T-cell (primary cell): ENCODE data around the gene ARFGEF2. TPM values are rescaled to one million over a fixed set of nuclear protein-coding genes. Genes with fewer than 3 reads are reported as not detected.

Source experiments
- ATAC-seq, 4 experiments: fragments of 200-7000 bp in 3 of 4; fragments of 150-1000 bp in 1 of 4; cut with Tn5 transposase; replicated peaks in 1 of 4; 1 replicate in 3 of 4; 2 replicates in 1 of 4; pipeline ENCODE4 v1.10.0; 2021; ENCODE audit warnings: moderate library complexity in 3 of 4, mild to moderate bottlenecking in 2 of 4, moderate number of reproducible peaks in 1 of 4
- CTCF ChIA-PET, 2 donors: fragments of 300-600 bp; sonication (Branson Sonifier 250); formaldehyde crosslinking; loops; one replicate each; lab custom pipeline; 2022; ENCODE audit warnings: antibody characterized with exemption in 2 of 2; lab: Charles Lee
- POLR2A ChIA-PET, 2 donors: fragments of 300-600 bp; sonication (Branson Sonifier 250); formaldehyde crosslinking; loops; one replicate each; lab custom pipeline; 2022; ENCODE audit warnings: antibody characterized with exemption in 2 of 2; lab: Charles Lee
- DNase-seq, 35 experiments: peaks; one replicate each; pipeline versions ENCODE4 v3.0.0 to v3.0.0-alpha.2; 2013 to 2023
- H3K27ac ChIP-seq: one replicate; pipeline ENCODE4 v1.5.1; 2013; ENCODE audit warnings: low read length
- H3K27me3 ChIP-seq, 2 experiments: replicated peaks in 1 of 2; 1 replicate in 1 of 2; 2 replicates in 1 of 2; pipeline versions ENCODE4 v1.6.1 to v1.7.0; 2013; ENCODE audit warnings: low read length in 1 of 2, mixed read lengths in 1 of 2; ENCODE audit not compliant: control insufficient read depth in 2 of 2, insufficient read depth in 2 of 2; ENCODE audit errors: extremely low read depth in 1 of 2
- H3K36me3 ChIP-seq, 2 donors: 1 replicate in 1 of 2; 2 replicates in 1 of 2; pipeline versions ENCODE4 v1.6.1 to v1.7.0; 2013; ENCODE audit warnings: low read length in 1 of 2; ENCODE audit not compliant: control insufficient read depth in 2 of 2, insufficient read depth in 1 of 2; ENCODE audit errors: extremely low read depth in 1 of 2
- H3K4me1 ChIP-seq, 2 experiments: 1 replicate in 1 of 2; 2 replicates in 1 of 2; pipeline versions ENCODE4 v1.6.1 to v1.7.0; 2013; ENCODE audit warnings: low read length in 2 of 2, mixed read lengths in 1 of 2; ENCODE audit not compliant: insufficient read depth in 2 of 2, control insufficient read depth in 1 of 2; ENCODE audit errors: extremely low read depth in 1 of 2
- H3K4me3 ChIP-seq, 2 donors: 1 replicate in 1 of 2; 2 replicates in 1 of 2; pipeline versions ENCODE4 v1.5.1 to v1.7.0; 2013; ENCODE audit warnings: mild to moderate bottlenecking in 2 of 2, low read length in 1 of 2, moderate library complexity in 1 of 2; ENCODE audit not compliant: control insufficient read depth in 1 of 2; ENCODE audit errors: extremely low read depth in 1 of 2
- H3K9me3 ChIP-seq: 2 replicates; pipeline ENCODE4 v1.7.0; 2013
- H3K27ac Mint-ChIP-seq, 2 donors: one replicate each; pipeline ENCODE4 v1.8.0; 2020 to 2021; ENCODE audit warnings: mild to moderate bottlenecking in 2 of 2, mixed read lengths in 2 of 2
- H3K27me3 Mint-ChIP-seq, 2 donors: one replicate each; pipeline ENCODE4 v1.8.0; 2021 to 2022; ENCODE audit warnings: mixed read lengths in 2 of 2
- H3K36me3 Mint-ChIP-seq: one replicate; pipeline ENCODE4 v1.8.0; 2021; ENCODE audit warnings: mixed read lengths
- H3K4me1 Mint-ChIP-seq, 3 donors: one replicate each; pipeline ENCODE4 v1.8.0; 2020 to 2022; ENCODE audit warnings: mixed read lengths in 3 of 3, mild to moderate bottlenecking in 1 of 3
- H3K4me3 Mint-ChIP-seq, 3 donors: one replicate each; pipeline ENCODE4 v1.8.0; 2020 to 2022; ENCODE audit warnings: mild to moderate bottlenecking in 3 of 3, mixed read lengths in 3 of 3, moderate library complexity in 3 of 3
- H3K9me3 Mint-ChIP-seq, 3 donors: one replicate each; pipeline ENCODE4 v1.8.0; 2020 to 2022; ENCODE audit warnings: mixed read lengths in 3 of 3
- WGBS: methylation state at CpG from one replicate; pipeline ENCODE4 v1.1.5; 2013; ENCODE audit warnings: missing lambda C conversion rate; ENCODE audit not compliant: insufficient coverage; 5-methylcytosine and 5-hydroxymethylcytosine counted together
- total RNA-seq, 35 experiments: library from RNA in 6 of 35; stranded (reverse) in 6 of 35; fragments of 120-200 nt in 1 of 35; gene quantifications; one replicate each; pipeline versions ENCODE4 v1.2.1 to v1.2.4 and lab custom pipeline; 2013 to 2026

Gene ARFGEF2
- total RNA-seq, 5 donors from 2014 or later (not counting 1 experiment from before 2014, with no cell fraction given), result 23.4 to 30.3 (median 26.0) TPM

DNA sequence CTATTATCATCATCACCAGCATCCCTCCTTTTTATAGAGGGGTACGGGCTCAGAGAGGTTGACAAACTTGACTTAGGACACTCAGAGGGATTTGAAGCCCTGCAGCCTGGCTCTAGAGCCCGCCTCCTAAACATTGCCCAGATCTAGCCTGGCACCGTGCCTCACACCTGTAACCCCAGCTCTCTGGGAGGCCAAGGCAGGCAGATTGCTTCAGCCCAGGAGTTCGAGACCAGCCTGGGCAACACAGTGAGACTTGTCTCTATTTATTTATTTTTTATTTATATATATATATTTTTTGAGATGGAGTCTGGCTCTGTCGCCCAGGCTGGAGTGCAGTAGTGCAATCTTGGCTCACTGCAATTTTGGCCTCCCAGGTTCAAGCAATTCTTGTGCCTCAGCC is 118.3 kb downstream of the ARFGEF2 start:
- H3K27ac ChIP-seq, result no peak overlapping the region
- no peak for ATAC-seq
- no peaks in the 10 kb centered on the region for H3K27me3 Mint-ChIP-seq
- H3K4me1 ChIP-seq, result peaks cover 16 to 22% of the 10 kb centered on the region in 2 experiments
- DNase-seq, result no peak
- H3K4me1 Mint-ChIP-seq, result peaks cover 11 to 20% (median 18%) of the 10 kb centered on the region in 3 donors
- 100% methylated on average over 1 of the region's 5 CpGs for WGBS
- ChIA-PET POLR2A (no interaction called here), CTCF (no interaction called here)
- H3K4me3 Mint-ChIP-seq, result no peak overlapping the region
- H3K36me3 ChIP-seq, result peaks cover 0 to 4% of the 10 kb centered on the region in 2 donors
- no peak overlapping the region for H3K27ac Mint-ChIP-seq
- no peaks in the 10 kb centered on the region for H3K9me3 Mint-ChIP-seq
- H3K9me3 ChIP-seq, result no peaks in the 10 kb centered on the region
- no peaks in the 10 kb centered on the region for H3K27me3 ChIP-seq
- H3K36me3 Mint-ChIP-seq, result peaks cover 3% of the 10 kb centered on the region
- H3K4me3 ChIP-seq, result no peak overlapping the region

DNA sequence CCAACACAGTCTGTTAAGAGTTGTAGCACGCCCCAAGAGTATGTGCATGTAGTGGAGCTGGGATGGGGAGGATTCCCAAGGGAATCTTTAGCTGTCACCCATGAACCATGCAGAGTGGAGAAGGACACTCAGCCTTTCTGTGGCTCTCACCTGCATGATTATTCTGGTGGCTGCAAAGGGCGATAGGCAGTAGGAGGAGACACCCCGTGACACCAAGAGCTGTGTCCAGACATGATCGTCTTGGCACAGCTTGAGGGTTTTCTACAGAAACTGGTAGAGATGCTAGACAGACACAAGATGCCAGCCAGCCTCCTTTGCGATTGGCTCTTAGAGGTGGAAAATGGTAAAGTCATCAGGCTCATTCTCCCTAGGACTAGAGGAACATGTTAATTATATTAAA is 121.5 kb downstream of the ARFGEF2 start:
- no peak overlapping the region for H3K4me3 ChIP-seq
- H3K27me3 ChIP-seq, result no peaks in the 10 kb centered on the region
- no peaks in the 10 kb centered on the region for H3K27me3 Mint-ChIP-seq
- no peak overlapping the region for H3K27ac ChIP-seq
- ChIA-PET CTCF (no interaction called here), POLR2A (no interaction called here)
- no peaks in the 10 kb centered on the region for H3K9me3 Mint-ChIP-seq
- H3K4me1 ChIP-seq, result peaks cover 15 to 37% of the 10 kb centered on the region in 2 experiments
- no peaks in the 10 kb centered on the region for H3K9me3 ChIP-seq
- no peaks in the 10 kb centered on the region for H3K36me3 ChIP-seq
- 97% methylated on average over 4 of the region's 5 CpGs for WGBS
- DNase-seq (no peak), ATAC-seq (no peak)
- H3K36me3 Mint-ChIP-seq, result no peaks in the 10 kb centered on the region
- H3K4me1 Mint-ChIP-seq, result peaks cover 27 to 32% (median 32%) of the 10 kb centered on the region in 3 donors
- no peak overlapping the region for H3K4me3 Mint-ChIP-seq
- H3K27ac Mint-ChIP-seq, result no peak overlapping the region

DNA sequence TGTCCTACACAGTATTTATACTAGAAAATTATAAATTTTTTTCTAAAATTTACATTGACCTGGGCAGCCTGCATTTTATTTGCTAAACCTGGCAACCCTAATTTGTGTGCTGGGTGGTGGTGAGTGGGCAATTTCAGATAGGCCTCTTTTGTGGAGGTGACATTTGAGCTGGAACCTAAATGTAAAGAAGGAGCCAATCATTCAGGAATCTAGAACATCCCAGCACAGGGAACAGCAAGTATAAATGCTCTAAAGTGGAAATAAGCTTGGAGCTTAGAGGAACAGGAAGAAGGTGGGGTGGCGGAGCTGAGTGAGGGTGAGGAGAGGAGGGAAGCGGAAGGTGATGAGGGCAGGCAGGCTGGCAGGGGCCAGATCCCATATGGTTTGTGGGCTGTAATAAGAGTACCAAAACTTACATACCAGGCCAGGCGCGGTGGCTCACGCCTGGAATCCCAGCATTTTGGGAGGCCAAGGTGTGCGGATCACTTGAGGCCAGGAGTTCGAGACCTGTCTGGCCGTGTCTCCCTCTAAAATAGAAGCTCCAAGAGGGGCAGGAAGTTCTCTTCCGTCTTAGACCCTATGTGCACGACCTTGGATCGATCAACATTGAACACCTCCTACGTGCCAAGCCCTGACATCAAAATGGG is 124.1 kb downstream of the ARFGEF2 start:
- Mint-ChIP-seq H3K27me3 (no peaks in the 10 kb centered on the region), H3K9me3 (no peaks in the 10 kb centered on the region), H3K36me3 (peaks cover 3% of the 10 kb centered on the region), H3K4me1 (peaks cover 36 to 43% (median 37%) of the 10 kb centered on the region in 3 donors), H3K4me3 (peak overlapping the region; percentile 94 to 97 (median 97)), H3K27ac (peak overlapping the region; percentile 96 to 99)
- peak in 2 of 4 experiments; percentile 0 to 2 for ATAC-seq
- CTCF ChIA-PET, result interaction anchor here in 1 of 2 donors (0.6 kb wide), 1 partner anchor 53 kb away, joined by 3 read pairs; no protein-coding TSS in a partner anchor
- Histone ChIP-seq H3K36me3 (no peaks in the 10 kb centered on the region), H3K4me1 (peaks cover 16 to 24% of the 10 kb centered on the region in 2 experiments), H3K27ac (peak overlapping the region; percentile 97), H3K9me3 (no peaks in the 10 kb centered on the region), H3K4me3 (peak overlapping the region; percentile 85 to 100), H3K27me3 (no peaks in the 10 kb centered on the region)
- DNase-seq, result peak in 11 of 35 experiments; percentile 1 to 45 (median 7)
- POLR2A ChIA-PET, result interaction anchor here (0.6 to 1.1 kb wide), 2 partner anchors 8 to 13 kb away, joined by 3 to 4 read pairs; no protein-coding TSS in a partner anchor
- 5% methylated on average over 11 of the region's 12 CpGs for WGBS

DNA sequence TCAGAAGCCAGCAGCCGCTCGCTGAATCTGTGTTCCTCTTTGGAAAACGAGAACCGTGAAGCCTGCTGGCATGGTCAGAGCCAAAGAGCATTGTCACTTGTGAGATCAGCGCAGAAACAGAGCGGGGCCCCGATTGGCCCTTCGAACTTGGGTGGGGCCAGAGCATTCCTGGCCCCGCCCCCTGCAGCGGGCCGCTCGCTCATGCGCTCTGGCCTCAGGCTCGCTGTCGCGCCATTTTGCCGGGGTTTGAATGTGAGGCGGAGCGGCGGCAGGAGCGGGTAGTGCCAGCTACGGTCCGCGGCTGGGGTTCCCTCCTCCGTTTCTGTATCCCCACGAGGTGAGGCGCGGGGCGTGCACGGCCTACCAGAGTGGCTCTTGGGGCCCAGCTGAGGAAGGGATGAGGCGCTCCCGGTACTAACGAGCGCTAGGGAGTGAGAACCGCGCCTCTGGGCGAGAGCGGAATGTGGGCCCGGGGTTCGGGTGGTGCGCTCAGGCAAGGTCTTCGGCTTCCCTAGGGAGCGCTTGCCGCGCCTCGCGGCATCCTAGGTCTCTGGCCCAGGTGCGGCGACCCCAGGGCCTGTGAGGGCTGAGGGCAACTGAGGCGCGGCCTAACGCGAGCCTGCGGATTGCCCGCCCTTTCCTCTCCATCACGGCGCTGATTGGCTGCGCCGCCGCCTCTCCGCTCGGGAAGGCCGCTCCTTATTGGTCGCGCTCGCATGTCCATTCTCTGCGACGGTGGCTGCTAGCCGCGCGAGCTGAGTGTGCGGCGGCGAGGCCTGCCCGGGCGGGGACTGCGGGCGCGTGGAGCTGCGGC is 124.8 kb downstream of the ARFGEF2 start, which contains the start of gene CSE1L:
TSS of gene CSE1L (plus strand) at position 226 of the 814 bp plus-strand sequence. CDS start 12,152 bp downstream, outside the sequence.
- H3K9me3 Mint-ChIP-seq, result no peaks in the 10 kb centered on the region
- H3K36me3 Mint-ChIP-seq, result peaks cover 3% of the 10 kb centered on the region
- H3K4me3 ChIP-seq, result peak within 1 kb of the TSS; percentile 85 to 100
- ATAC-seq (peak; percentile 90 to 92 (median 92)), DNase-seq (peak; percentile 85 to 96 (median 92))
- peak within 1 kb of the TSS; percentile 97 for H3K27ac ChIP-seq
- ChIA-PET POLR2A (interaction anchor here (0.5 to 1.1 kb wide), 4 partner anchors 9 to 781 kb away, joined by 3 to 12 read pairs (median 4); no protein-coding TSS in a partner anchor), CTCF (interaction anchor here in 1 of 2 donors (0.6 to 0.7 kb wide), 2 partner anchors 19 to 53 kb away, joined by 3 read pairs; no protein-coding TSS in a partner anchor)
- no peaks in the 10 kb centered on the region for H3K36me3 ChIP-seq
- peaks cover 16 to 29% of the 10 kb centered on the region in 2 experiments for H3K4me1 ChIP-seq
- H3K4me1 Mint-ChIP-seq, result peaks cover 42 to 49% (median 43%) of the 10 kb centered on the region in 3 donors
- H3K27me3 Mint-ChIP-seq, result no peaks in the 10 kb centered on the region
- no peaks in the 10 kb centered on the region for H3K27me3 ChIP-seq
- 0% methylated on average over 75 of the region's 80 CpGs for WGBS
- H3K4me3 Mint-ChIP-seq, result peak within 1 kb of the TSS; percentile 94 to 97 (median 97)
- peak within 1 kb of the TSS; percentile 96 to 99 for H3K27ac Mint-ChIP-seq
- H3K9me3 ChIP-seq, result no peaks in the 10 kb centered on the region

DNA sequence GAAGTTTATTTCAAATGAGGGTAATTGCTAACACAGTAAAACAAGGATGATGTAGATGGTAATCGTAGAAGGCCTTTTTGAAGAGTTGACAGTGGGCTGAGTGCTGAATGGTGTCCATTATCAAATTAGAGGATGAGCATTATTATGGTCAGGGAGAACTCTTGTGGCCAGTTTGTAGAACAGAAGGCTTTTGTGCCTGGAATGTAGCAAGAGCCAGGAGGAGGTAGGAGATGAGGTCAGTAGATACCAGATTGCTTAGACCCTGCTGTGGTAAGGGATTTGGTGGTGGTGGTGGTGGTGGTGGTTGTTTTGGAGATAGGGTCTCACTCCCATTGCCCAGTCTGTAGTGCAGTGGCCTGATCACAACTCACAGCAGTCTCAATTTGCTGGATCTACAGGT is 130.8 kb downstream of the ARFGEF2 start:
- H3K9me3 Mint-ChIP-seq, result no peaks in the 10 kb centered on the region
- CTCF ChIA-PET, result no interaction called here
- H3K4me1 ChIP-seq, result peaks cover 14 to 37% of the 10 kb centered on the region in 2 experiments
- no peaks in the 10 kb centered on the region for H3K27me3 Mint-ChIP-seq
- H3K36me3 Mint-ChIP-seq, result peaks cover 10% of the 10 kb centered on the region
- no peak overlapping the region for H3K27ac Mint-ChIP-seq
- ATAC-seq (no peak), DNase-seq (no peak)
- H3K27ac ChIP-seq, result no peak overlapping the region
- H3K4me1 Mint-ChIP-seq, result peaks cover 57 to 76% (median 75%) of the 10 kb centered on the region in 3 donors
- H3K36me3 ChIP-seq, result peaks cover 0 to 7% of the 10 kb centered on the region in 2 donors
- no peak overlapping the region for H3K4me3 Mint-ChIP-seq
- WGBS, result 100% methylated on average over 1 of the region's 1 CpG
- POLR2A ChIA-PET, result no interaction called here
- no peaks in the 10 kb centered on the region for H3K9me3 ChIP-seq
- no peaks in the 10 kb centered on the region for H3K27me3 ChIP-seq
- H3K4me3 ChIP-seq, result no peak overlapping the region

DNA sequence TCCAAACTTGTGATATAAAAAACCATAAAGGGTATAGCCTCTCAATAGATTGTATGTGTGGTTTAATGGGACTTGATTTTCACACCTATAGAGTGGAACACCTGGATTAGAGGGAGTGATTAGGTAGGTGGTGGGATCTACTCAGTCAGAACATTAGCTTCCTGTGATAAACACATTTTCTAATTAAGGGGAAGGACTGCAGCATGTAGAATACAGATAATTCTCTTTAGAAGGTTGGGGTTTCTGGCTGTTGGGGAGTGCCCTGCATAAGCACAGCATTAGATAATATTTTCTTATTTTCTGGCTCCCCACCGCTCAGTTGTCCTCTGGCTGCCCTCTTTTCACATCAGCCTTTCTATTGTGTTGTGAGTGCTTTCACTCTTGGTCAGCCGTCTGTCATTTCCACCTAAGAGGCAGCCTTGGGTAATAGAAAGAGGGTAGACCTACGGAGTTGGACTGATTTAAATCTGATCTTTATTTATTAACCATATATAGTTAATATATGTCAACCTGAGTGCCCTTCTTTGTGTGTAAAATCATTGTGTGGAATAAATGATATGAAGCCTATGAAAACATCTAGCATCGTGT is 132.6 kb downstream of the ARFGEF2 start:
- peaks cover 39 to 63% (median 58%) of the 10 kb centered on the region in 3 donors for H3K4me1 Mint-ChIP-seq
- ChIA-PET CTCF (no interaction called here), POLR2A (no interaction called here)
- H3K27ac ChIP-seq, result no peak overlapping the region
- H3K9me3 ChIP-seq, result no peaks in the 10 kb centered on the region
- no peaks in the 10 kb centered on the region for H3K27me3 ChIP-seq
- no peak for DNase-seq
- peaks cover 2 to 29% of the 10 kb centered on the region in 2 experiments for H3K4me1 ChIP-seq
- H3K36me3 ChIP-seq, result peaks cover 0 to 9% of the 10 kb centered on the region in 2 donors
- no peak overlapping the region for H3K27ac Mint-ChIP-seq
- 60% methylated on average over 1 of the region's 4 CpGs for WGBS
- no peak overlapping the region for H3K4me3 ChIP-seq
- ATAC-seq, result no peak
- no peak overlapping the region for H3K4me3 Mint-ChIP-seq
- H3K9me3 Mint-ChIP-seq, result no peaks in the 10 kb centered on the region
- H3K36me3 Mint-ChIP-seq, result peaks cover 13% of the 10 kb centered on the region
- no peaks in the 10 kb centered on the region for H3K27me3 Mint-ChIP-seq
